HG03439 (cell line): ENCODE results near the gene IQCN.

Experiments used
- ATAC-seq: cut with Tn5 transposase; IDR thresholded peaks from one replicate; pipeline ENCODE4 v1.9.1; 2021; ENCODE audit warnings: mild to moderate bottlenecking, moderate library complexity; ENCODE audit not compliant: unreplicated experiment

The IQCN gene

GRCh38 chr19:18287836-18288772 is 13.9 kb upstream of the IQCN start:
- ATAC-seq = no peak

- ATAC-seq = no peak
Observed at GRCh38 chr19:18286973-18287635, 12.9 kb upstream of the IQCN start.

- ATAC-seq = no peak
Observed at GRCh38 chr19:18284712-18285360, 10.6 kb upstream of the IQCN start.

- no peak for ATAC-seq
Observed at GRCh38 chr19:18283338-18283737, 9.1 kb upstream of the IQCN start.

- no peak for ATAC-seq
Observed at GRCh38 chr19:18282788-18283141, 8.5 kb upstream of the IQCN start.

GRCh38 chr19:18282021-18282787 is 8.0 kb upstream of the IQCN start:
- no peak for ATAC-seq

- peak; percentile 60 for ATAC-seq
Observed at GRCh38 chr19:18281082-18282020, 7.1 kb upstream of the IQCN start, which contains the start of gene JUND. Gene JUND, minus strand, starts transcription at chr19:18281622. Its CDS starts 138 bp downstream, at chr19:18281484.

GRCh38 chr19:18280247-18281081 is 6.2 kb upstream of the IQCN start:
- peak; percentile 13 for ATAC-seq

GRCh38 chr19:18279516-18280246 is 5.4 kb upstream of the IQCN start:
- peak; percentile 19 for ATAC-seq

GRCh38 chr19:18279266-18279515 is 4.9 kb upstream of the IQCN start:
- ATAC-seq = no peak

GRCh38 chr19:18278521-18279265 is 4.4 kb upstream of the IQCN start:
- ATAC-seq = no peak

GRCh38 chr19:18274781-18275356 is 617 bp upstream of the IQCN start:
- no peak for ATAC-seq

- no peak for ATAC-seq
Observed at GRCh38 chr19:18273561-18274218, 562 bp downstream of the IQCN start.

GRCh38 chr19:18271433-18271841 is 2.8 kb downstream of the IQCN start:
- no peak for ATAC-seq

- no peak for ATAC-seq
Observed at GRCh38 chr19:18270326-18270725, 3.9 kb downstream of the IQCN start.

- no peak for ATAC-seq
Observed at GRCh38 chr19:18269070-18269723, 5.1 kb downstream of the IQCN start.
